IMR-90 (cell line): ENCODE data around the gene TNFRSF1A. TPM values are rescaled to one million over a fixed set of nuclear protein-coding genes. Genes with fewer than 3 reads are reported as not detected.

ENCODE experiments used
- ATAC-seq: fragments of 200-7000 bp; cut with Tn5 transposase; 2 replicates; pipeline ENCODE4 v1.9.1; 2020; ENCODE audit warnings: low read depth, mild to moderate bottlenecking, moderate library complexity
- BruUV-seq: library from RNA; stranded (reverse); fragments of 400-500 nt; replicated peaks from 2 replicates; lab custom pipeline; 2021; lab: Mats Ljungman, UMichigan
- CTCF ChIA-PET: fragments of 300-600 bp; formaldehyde crosslinking; extraction: SDS; loops from one replicate; lab custom pipeline; 2021; ENCODE audit warnings: antibody characterized with exemption; lab: Yijun Ruan, JAX
- POLR2A ChIA-PET: fragments of 300-600 bp; sonication (Branson Sonifier 250); formaldehyde crosslinking; loops from one replicate; lab custom pipeline; 2022; ENCODE audit warnings: antibody characterized with exemption; ENCODE audit not compliant: unreplicated experiment; lab: Charles Lee
- DNase-seq: peaks from one replicate; pipeline ENCODE4 v3.0.0; 2013
- H2AFZ ChIP-seq: replicated peaks from 2 replicates; pipeline ENCODE3; 2013; ENCODE audit warnings: low read length, mild to moderate bottlenecking; ENCODE audit not compliant: poor library complexity
- H2AK5ac ChIP-seq: 2 replicates; pipeline ENCODE4 v1.6.1; 2013; ENCODE audit warnings: low read depth, low read length, inconsistent platforms
- H2AK9ac ChIP-seq: replicated peaks from 2 replicates; pipeline ENCODE3; 2013; ENCODE audit warnings: mild to moderate bottlenecking, low read depth, low read length, moderate library complexity; ENCODE audit not compliant: poor library complexity
- H2BK120ac ChIP-seq: 2 replicates; pipeline ENCODE4 v1.6.1; 2013; ENCODE audit warnings: low read depth, low read length, inconsistent platforms
- H2BK15ac ChIP-seq: 3 replicates; pipeline ENCODE4 v1.6.1; 2013; ENCODE audit warnings: low read depth, low read length, inconsistent platforms
- H2BK20ac ChIP-seq: 2 replicates; pipeline ENCODE4 v1.6.1; 2013; ENCODE audit warnings: low read depth, mild to moderate bottlenecking, inconsistent platforms, low read length, moderate library complexity
- H2BK5ac ChIP-seq: 2 replicates; pipeline ENCODE4 v1.6.1; 2013; ENCODE audit warnings: mild to moderate bottlenecking, low read depth, low read length, inconsistent platforms; ENCODE audit not compliant: poor library complexity, severe bottlenecking
- H3K14ac ChIP-seq: replicated peaks from 2 replicates; pipeline ENCODE4 v1.6.1; 2013; ENCODE audit warnings: low read depth, low read length, inconsistent platforms
- H3K18ac ChIP-seq: 2 replicates; pipeline ENCODE4 v1.6.1; 2013; ENCODE audit warnings: low read depth, low read length, control low read depth
- H3K23ac ChIP-seq: 2 replicates; pipeline ENCODE4 v1.6.1; 2013; ENCODE audit warnings: low read depth, low read length, inconsistent platforms
- H3K27ac ChIP-seq: 2 replicates; pipeline ENCODE4 v1.5.1; 2013; ENCODE audit warnings: mild to moderate bottlenecking, control low read depth, low read length; ENCODE audit not compliant: insufficient read depth
- H3K27me3 ChIP-seq: 2 replicates; pipeline ENCODE4 v1.6.1; 2013; ENCODE audit warnings: low read length; ENCODE audit not compliant: control insufficient read depth, insufficient read depth
- H3K36me3 ChIP-seq: 2 replicates; pipeline ENCODE4 v1.6.1; 2013; ENCODE audit warnings: low read length, mixed read lengths; ENCODE audit not compliant: control insufficient read depth, insufficient read depth
- H3K4ac ChIP-seq: 2 replicates; pipeline ENCODE4 v1.6.1; 2013; ENCODE audit warnings: low read depth, low read length, inconsistent platforms
- H3K4me1 ChIP-seq: 2 replicates; pipeline ENCODE4 v1.6.1; 2013; ENCODE audit warnings: low read length, mixed read lengths; ENCODE audit not compliant: control insufficient read depth, insufficient read depth
- H3K4me2 ChIP-seq: 2 replicates; pipeline ENCODE4 v1.6.1; 2013; ENCODE audit warnings: low read depth, mild to moderate bottlenecking, control low read depth, low read length, moderate library complexity
- H3K4me3 ChIP-seq: 2 replicates; pipeline ENCODE4 v1.5.1; 2013; ENCODE audit warnings: low read depth, mild to moderate bottlenecking, control low read depth, low read length, moderate library complexity; ENCODE audit not compliant: insufficient read depth
- H3K56ac ChIP-seq: 2 replicates; pipeline ENCODE4 v1.6.1; 2013; ENCODE audit warnings: low read length, inconsistent platforms; ENCODE audit not compliant: insufficient read depth; ENCODE audit errors: extremely low read depth
- H3K79me1 ChIP-seq, 2 experiments: 2 replicates each; pipeline ENCODE4 v1.6.1; 2013; ENCODE audit warnings: low read length in 2 of 2, inconsistent platforms in 1 of 2, low read depth in 1 of 2
- H3K9ac ChIP-seq: 2 replicates; pipeline ENCODE4 v1.6.1; 2013; ENCODE audit warnings: low read depth, low read length, control low read depth
- H3K9me1 ChIP-seq: 2 replicates; pipeline ENCODE4 v1.6.1; 2013; ENCODE audit warnings: low read length, inconsistent platforms; ENCODE audit not compliant: insufficient read depth
- H3K9me3 ChIP-seq: 2 replicates; pipeline ENCODE4 v1.6.1; 2013; ENCODE audit warnings: low read length; ENCODE audit not compliant: control insufficient read depth, insufficient read depth
- H4K20me1 ChIP-seq: 2 replicates; pipeline ENCODE4 v1.6.1; 2013; ENCODE audit warnings: low read length, inconsistent platforms; ENCODE audit not compliant: insufficient read depth
- H4K5ac ChIP-seq: 2 replicates; pipeline ENCODE4 v1.6.1; 2013; ENCODE audit warnings: mild to moderate bottlenecking, low read depth, low read length, control low read depth
- H4K8ac ChIP-seq, 2 experiments: 2 replicates each; pipeline ENCODE4 v1.6.1; 2013; ENCODE audit warnings: low read depth in 2 of 2, low read length in 2 of 2, control low read depth in 1 of 2, inconsistent platforms in 1 of 2
- H4K91ac ChIP-seq: 2 replicates; pipeline ENCODE4 v1.6.1; 2013; ENCODE audit warnings: low read depth, low read length, inconsistent platforms; ENCODE audit not compliant: insufficient read depth
- BHLHE40 ChIP-seq: fragments of 150-350 bp; IDR thresholded peaks from 2 replicates; pipeline ENCODE4 v1.6.1; 2016; ENCODE audit warnings: mild to moderate bottlenecking, low read depth, low read length
- FOS ChIP-seq: fragments of 150-350 bp; IDR thresholded peaks from 2 replicates; pipeline ENCODE4 v1.6.1; 2016; ENCODE audit warnings: low read depth, low read length
- RFX5 ChIP-seq: IDR thresholded peaks from 2 replicates; pipeline ENCODE4 v1.8.0; 2012; ENCODE audit warnings: low read depth, mild to moderate bottlenecking, low read length, moderate library complexity
- WGBS, 2 experiments: methylation state at CpG; one replicate each; pipeline versions ENCODE4 v1.1.5 to v1.1.7; 2013; ENCODE audit warnings: missing lambda C conversion rate in 2 of 2; ENCODE audit not compliant: insufficient read length in 1 of 2; ENCODE audit errors: extremely low coverage in 2 of 2; 5-methylcytosine and 5-hydroxymethylcytosine counted together
- dilution Hi-C: fragments of 300-500 bp; cut with HindIII; formaldehyde crosslinking; loops from one replicate; pipeline ENCODE4 v1.14.3; 2018; ENCODE audit warnings: low sequenced_read_pairs; ENCODE audit not compliant: unreplicated experiment
- in situ Hi-C: fragments of 300-500 bp; cut with MboI; formaldehyde crosslinking; loops from 3 replicates; pipeline ENCODE4 v1.14.3; 2019; ENCODE audit warnings: low sequenced_read_pairs, inconsistent platforms, mixed read lengths
- intact Hi-C: fragments of 100-400 bp; cut with micrococcal nuclease; formaldehyde crosslinking; loops from 2 replicates; pipeline ENCODE4 v1.10.0; 2022
- polyA plus RNA-seq, 3 experiments: library from polyadenylated mRNA; depleted of rRNA; stranded (reverse); fragments of >200 nt; gene quantifications; 2 replicates each; pipeline ENCODE4 v1.2.3, GENCODE V29; 2012; ENCODE audit warnings: low replicate concordance in 1 of 3
- total RNA-seq: library from RNA; depleted of rRNA; stranded (reverse); fragments of >200 nt; gene quantifications from 2 replicates; pipeline ENCODE4 v1.2.3, GENCODE V29; 2012
- TF ChIP-seq, protein P1 (sequence below): fragments of 150-350 bp; IDR thresholded peaks from 2 replicates; pipeline ENCODE4 v1.6.1; 2017; ENCODE audit warnings: mild to moderate bottlenecking, antibody characterized with exemption, low read length, low read depth
- TF ChIP-seq, protein P2 (sequence below): conservative IDR thresholded peaks from 2 replicates; pipeline ENCODE4 v1.5.1; 2012; ENCODE audit warnings: mild to moderate bottlenecking, low read depth, low read length, improper control_type of control experiment

The TNFRSF1A gene
- total and polyA plus RNA-seq, 2 of the 4 experiments (the other 2 are of a cell fraction), result 79.6 to 136 TPM

DNA sequence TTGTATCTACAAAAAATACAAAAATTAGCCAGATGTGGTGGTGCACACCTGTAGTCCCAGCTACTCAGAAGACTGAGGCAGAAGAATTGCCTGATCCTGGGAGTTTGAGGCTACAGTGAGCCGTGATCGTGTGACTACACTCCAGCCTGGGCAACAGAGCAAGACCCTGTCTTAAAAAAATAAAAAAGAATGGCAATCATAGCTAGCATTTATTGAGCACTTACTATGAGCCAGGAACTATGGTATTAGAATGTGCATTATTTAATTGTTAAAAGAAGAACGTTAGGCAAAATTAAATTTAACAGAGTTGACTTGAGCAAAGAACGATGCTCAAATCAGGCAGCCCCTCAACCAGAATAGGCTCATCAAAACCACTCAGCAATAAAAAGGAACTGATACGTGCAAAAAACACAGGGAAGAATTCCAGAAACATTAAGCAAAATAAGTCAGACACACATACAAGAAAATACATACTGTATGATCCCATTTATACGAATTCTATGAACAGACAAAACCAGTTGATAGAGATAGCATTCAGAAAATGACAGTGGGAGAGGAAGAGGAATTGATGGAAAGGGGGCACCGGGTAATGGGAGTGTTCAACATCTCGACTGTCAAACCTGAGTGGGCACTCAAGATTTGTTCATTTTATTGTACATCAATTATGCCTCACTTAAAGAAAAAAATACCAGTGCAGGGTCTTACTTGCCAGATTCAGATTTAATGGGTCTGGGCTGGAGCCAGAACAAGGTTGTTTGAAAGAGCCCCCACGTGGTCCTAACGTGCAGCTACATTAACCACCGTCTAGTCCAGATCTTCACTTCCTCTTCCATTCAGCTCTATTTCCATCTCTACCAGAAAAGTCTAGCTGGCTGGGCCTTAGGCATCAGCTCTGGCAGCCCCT lies 25.4 kb upstream of the TNFRSF1A start:
- ATAC-seq (no peak), DNase-seq (peak; percentile 28)
- H3K18ac ChIP-seq, result no peak overlapping the region
- no peak overlapping the region for H3K56ac ChIP-seq
- no peak overlapping the region for H3K4me3 ChIP-seq
- H4K5ac ChIP-seq, result no peak overlapping the region
- WGBS, 2 experiments, result 100% methylated on average over 1 of the region's 11 CpGs; no CpG with 5 or more reads in 1 of the 2 experiments
- in situ Hi-C loops, result no loop called here
- no peak overlapping the region for H3K27ac ChIP-seq
- no peak overlapping the region; a peak in 1 of 4 replicates for H4K8ac ChIP-seq
- peak overlapping the region; percentile 46 for H2BK120ac ChIP-seq
- H3K9me3 ChIP-seq, result no peaks in the 10 kb centered on the region
- no peaks in the 10 kb centered on the region for H4K20me1 ChIP-seq
- H3K36me3 ChIP-seq, result no peaks in the 10 kb centered on the region
- no peak overlapping the region for H3K14ac ChIP-seq
- no peak overlapping the region; the same call in 1 of the 2 replicates for H4K91ac ChIP-seq
- intact Hi-C loops, result no loop called here
- H3K4me2 ChIP-seq, result no peak overlapping the region
- H2BK5ac ChIP-seq, result no peak overlapping the region
- H3K4me1 ChIP-seq, result peaks cover 21% of the 10 kb centered on the region
- H2AK5ac ChIP-seq, result peak overlapping the region; percentile 43; the same call in 1 of the 2 replicates
- peaks cover 9% of the 10 kb centered on the region for H3K9me1 ChIP-seq
- H3K9ac ChIP-seq, result no peak overlapping the region
- peak overlapping the region; percentile 65; the same call in 1 of the 2 replicates for H3K4ac ChIP-seq
- H3K27me3 ChIP-seq, result no peaks in the 10 kb centered on the region
- dilution Hi-C loops, result no loop called here
- H2BK15ac ChIP-seq, result peak overlapping the region; percentile 13; the same call in 1 of the 3 replicates
- peak overlapping the region; percentile 33; the same call in 1 of the 2 replicates for H2BK20ac ChIP-seq
- no peak overlapping the region for H3K23ac ChIP-seq
- no peaks in the 10 kb centered on the region for H3K79me1 ChIP-seq
- TF ChIP-seq, protein P1, sequence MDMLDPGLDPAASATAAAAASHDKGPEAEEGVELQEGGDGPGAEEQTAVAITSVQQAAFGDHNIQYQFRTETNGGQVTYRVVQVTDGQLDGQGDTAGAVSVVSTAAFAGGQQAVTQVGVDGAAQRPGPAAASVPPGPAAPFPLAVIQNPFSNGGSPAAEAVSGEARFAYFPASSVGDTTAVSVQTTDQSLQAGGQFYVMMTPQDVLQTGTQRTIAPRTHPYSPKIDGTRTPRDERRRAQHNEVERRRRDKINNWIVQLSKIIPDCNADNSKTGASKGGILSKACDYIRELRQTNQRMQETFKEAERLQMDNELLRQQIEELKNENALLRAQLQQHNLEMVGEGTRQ, result peak; percentile 45; the same call in 1 of the 2 replicates
- TF ChIP-seq BHLHE40 (no peak), FOS (no peak), RFX5 (no peak)
- TF ChIP-seq, protein P2, sequence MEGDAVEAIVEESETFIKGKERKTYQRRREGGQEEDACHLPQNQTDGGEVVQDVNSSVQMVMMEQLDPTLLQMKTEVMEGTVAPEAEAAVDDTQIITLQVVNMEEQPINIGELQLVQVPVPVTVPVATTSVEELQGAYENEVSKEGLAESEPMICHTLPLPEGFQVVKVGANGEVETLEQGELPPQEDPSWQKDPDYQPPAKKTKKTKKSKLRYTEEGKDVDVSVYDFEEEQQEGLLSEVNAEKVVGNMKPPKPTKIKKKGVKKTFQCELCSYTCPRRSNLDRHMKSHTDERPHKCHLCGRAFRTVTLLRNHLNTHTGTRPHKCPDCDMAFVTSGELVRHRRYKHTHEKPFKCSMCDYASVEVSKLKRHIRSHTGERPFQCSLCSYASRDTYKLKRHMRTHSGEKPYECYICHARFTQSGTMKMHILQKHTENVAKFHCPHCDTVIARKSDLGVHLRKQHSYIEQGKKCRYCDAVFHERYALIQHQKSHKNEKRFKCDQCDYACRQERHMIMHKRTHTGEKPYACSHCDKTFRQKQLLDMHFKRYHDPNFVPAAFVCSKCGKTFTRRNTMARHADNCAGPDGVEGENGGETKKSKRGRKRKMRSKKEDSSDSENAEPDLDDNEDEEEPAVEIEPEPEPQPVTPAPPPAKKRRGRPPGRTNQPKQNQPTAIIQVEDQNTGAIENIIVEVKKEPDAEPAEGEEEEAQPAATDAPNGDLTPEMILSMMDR, result 0 out of 2 replicates have a peak, but pooled peaks have one; percentile 17
- no peak overlapping the region for H2AK9ac ChIP-seq
- POLR2A ChIA-PET, result no interaction called here
- BruUV-seq, result no TSS peak
- CTCF ChIA-PET, result interaction anchor here (0.5 kb wide), 1 partner anchor 31 kb away, joined by 3 read pairs; no protein-coding TSS in a partner anchor
- H2AFZ ChIP-seq, result peak overlapping the region; percentile 32
